DMS53 (cell line): ENCODE measurements around the gene LRP6.
"Not testable (repeated sequence)": the region's sequence is repeated elsewhere in the genome, so short reads cannot be mapped to it uniquely, and the experiment has no call there.

Experiments
- DNase-seq: peaks from one replicate; lab custom pipeline; 2025; lab: John Stamatoyannopoulos, UW

The LRP6 gene

DNA sequence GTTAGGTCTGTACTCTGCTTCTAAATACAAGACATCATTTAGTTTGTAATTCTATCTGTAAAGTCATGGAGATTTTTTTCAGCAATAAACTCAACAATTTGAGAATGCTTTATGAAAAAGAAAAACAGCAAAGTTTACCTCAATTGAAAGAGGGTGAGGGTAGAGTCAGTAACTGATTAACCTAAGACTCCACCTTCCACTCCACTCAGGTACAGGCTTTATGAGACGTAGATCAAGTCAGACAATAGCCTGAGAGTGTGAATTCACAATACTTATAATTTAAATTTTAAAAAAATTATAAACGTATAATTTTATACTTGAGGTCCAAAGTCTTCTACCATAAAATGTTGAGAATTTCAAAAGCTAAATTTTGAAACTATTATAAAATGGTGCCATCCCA is 150.2 kb downstream of the LRP6 start:
- no peak for DNase-seq

- no peak for DNase-seq
Observed at GRCh38 chr12:12115514-12115913, 151.3 kb downstream of the LRP6 start.

DNA sequence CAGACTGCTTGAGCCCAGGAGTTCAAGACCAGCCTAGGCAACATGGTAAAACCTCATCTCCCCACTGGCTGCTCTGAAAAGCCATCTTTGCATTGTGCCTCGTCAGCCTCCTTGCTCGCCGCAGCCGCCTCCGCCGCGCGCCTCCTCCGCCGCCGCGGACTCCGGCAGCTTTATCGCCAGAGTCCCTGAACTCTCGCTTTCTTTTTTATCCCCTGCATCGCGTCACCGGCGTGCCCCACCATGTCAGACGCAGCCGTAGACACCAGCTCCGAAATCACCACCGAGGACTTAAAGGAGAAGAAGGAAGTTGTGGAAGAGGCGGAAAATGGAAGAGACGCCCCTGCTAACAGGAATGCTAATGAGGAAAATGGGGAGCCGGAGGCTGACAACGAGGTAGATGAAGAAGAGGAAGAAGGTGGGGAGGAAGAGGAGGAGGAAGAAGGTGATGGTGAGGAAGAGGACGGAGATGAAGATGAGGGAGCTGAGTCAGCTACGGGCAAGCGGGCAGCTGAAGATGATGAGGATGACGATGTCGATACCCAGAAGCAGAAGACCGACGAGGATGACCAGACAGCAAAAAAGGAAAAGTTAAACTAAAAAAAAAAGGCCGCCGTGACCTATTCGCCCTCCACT is 155.8 kb downstream of the LRP6 start:
- DNase-seq = not testable (repeated sequence)

DNA sequence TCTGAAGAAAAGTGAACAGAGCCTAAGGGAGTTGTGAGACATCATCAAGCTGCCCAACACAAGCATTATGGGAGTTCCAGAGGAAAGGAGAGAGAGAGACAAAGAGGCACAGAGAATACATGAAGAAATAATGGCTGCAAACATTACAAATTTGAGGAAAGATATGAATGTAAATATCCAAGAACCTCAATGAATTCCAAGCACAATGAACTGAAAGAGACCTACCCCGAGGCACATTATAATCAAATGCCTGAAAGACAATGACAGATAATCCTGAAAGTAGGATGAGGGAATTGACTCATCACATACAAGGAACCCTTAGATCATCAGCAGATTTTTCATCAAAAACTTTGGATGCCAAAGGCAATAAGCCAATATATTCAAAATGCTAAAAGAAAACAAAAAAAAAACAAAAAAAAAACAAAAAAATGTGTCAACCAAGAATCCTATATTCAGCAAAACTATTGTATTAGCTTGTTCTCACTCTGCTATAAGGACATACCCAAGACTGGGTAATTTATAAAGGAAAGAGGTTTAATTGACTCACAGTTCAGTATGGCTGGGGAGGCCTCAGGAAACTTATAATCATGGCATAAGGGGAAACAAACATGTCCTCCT is 158.3 kb downstream of the LRP6 start:
- DNase-seq = no peak

- no peak for DNase-seq
Observed at GRCh38 chr12:12107678-12108077, 159.2 kb downstream of the LRP6 start.

DNA sequence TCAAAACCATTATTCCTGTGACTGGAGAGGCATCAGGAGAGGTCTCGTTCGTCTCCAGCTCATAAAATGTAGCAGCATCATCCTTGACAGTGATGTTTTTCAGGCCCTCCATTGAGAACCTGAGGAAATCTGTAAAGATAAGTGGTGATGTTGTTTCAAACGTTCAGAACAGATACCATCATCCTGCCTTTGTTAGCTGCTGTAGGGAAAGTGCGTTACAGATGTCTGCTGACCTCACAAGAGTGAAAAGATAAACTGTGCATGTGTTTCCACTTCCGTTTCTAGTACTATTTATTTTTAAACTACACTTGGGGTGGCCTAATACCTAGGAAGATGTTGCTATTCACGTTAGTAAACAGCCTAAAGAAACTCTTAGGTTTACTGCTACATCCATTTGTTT is 167.7 kb downstream of the LRP6 start:
- DNase-seq = no peak

- no peak for DNase-seq
Observed at GRCh38 chr12:12098691-12099015, 168.2 kb downstream of the LRP6 start.

DNA sequence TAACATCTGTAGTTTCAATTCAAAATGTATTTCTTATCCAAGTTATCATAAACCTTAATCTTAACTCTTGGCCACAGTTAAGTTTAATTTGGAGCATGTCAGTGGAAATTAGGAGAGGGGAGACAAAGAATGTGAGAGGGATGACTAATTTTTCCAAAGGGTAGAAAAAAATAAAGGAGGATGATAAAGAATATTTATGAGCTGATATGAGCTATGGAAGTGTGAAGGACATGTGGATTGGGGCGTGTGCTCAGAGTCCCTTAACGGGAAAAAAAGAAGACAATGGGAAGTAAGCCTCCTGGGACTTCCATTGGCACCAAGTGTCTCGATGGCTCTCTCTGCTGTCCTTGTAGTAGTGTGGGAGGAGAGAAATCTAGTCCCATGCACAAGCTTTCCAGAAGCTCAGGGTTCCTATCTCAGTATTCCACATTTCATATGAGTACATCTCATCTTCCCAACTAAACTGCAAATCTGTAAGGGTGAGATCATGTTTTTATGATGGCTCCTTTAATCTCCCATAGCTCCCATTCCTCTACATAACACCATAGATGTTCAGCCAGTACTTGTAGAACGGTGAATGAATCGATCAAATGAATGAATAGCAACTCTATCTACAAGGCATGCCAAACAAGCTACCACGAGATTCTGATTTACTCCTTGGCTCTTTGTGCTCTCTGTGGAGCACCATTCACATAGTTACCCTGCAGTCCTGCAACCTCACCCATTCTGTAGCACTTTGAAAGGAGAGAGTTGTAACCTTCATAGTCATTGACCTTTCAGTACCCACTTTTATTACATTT is 168.8 kb downstream of the LRP6 start:
- no peak for DNase-seq

- no peak for DNase-seq
Observed at GRCh38 chr12:12095021-12095420, 171.8 kb downstream of the LRP6 start.

GRCh38 chr12:12094481-12094880 is 172.4 kb downstream of the LRP6 start:
- no peak for DNase-seq

DNA sequence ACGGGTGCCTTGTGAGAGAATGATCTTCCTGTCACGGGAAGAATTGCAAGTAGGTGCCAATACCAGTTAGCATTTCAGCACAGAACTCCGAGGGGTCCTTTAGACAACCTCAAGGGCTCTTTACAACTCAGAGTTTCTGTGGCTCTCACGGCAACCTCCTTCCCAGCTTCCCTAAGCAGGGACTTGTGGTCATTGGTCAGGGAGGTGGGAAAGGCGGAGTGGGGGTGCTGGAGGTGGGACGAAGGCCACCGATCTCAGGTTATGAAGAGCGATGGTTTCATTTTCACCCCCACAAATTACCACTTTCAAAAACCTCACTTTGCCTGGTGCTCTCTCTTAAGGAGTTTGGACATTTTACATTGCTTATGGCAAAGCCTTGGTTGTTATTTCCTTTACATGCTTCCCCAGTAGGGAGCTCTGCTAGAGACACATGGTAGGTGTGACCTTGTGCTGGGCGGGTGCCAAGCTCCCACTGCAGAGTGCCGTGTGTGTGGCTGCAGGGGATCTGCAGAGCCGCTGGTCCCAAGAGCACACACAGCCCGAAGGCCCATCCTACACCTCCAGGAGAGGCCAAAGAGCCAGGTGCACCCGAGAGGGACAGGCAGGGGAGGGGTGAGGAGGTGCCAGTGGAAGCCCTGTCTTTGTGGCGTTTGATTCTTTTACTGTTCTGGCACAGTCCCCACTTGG is 174.7 kb downstream of the LRP6 start:
- no peak for DNase-seq

DNA sequence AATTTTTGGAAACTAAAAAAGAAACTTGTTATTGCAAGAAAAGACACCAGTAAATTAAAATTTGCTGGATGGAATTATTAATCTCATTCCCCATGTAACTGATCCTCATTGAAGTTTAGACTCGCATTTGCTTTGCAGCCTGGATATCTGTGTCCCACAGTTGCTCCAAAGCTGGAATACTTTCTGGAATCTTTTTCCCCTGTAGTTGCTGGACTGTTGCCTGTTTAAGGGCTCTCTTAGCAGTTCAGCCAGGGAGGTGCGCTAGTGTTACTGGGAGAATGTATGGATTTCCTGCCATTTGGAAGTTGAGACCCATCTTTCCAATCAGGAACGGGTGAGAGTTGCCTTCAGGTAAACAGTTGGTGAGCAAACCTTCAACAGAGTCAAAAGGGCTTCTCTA is 175.8 kb downstream of the LRP6 start:
- no peak for DNase-seq

- DNase-seq = no peak
Observed at GRCh38 chr12:12088761-12089160, 178.1 kb downstream of the LRP6 start.

DNA sequence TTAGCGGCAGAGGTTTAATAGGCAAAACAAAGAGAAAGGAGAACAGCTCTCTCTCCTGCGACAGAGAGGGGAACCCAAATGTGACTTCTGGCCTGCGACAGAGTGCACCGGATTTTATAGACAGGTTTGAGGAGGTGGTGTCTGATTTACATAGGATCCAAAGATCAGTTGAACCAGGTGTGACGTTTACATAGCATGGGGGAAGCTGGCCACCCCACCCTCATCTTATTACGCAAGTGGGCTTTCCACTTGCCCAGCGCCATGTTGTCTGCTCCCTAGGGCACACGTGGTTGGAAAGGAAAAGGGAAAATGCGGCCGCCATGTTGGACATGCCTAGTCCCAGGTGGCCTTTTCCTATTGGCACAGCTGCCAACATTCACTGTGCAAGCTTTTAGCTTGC is 178.7 kb downstream of the LRP6 start:
- no peak for DNase-seq

- DNase-seq = no peak
Observed at GRCh38 chr12:12087693-12088034, 179.2 kb downstream of the LRP6 start.

GRCh38 chr12:12086973-12087692 is 179.7 kb downstream of the LRP6 start:
- no peak for DNase-seq

- DNase-seq = no peak
Observed at GRCh38 chr12:12086362-12086761, 180.5 kb downstream of the LRP6 start.

- DNase-seq = no peak
Observed at GRCh38 chr12:12083688-12084087, 183.2 kb downstream of the LRP6 start.

DNA sequence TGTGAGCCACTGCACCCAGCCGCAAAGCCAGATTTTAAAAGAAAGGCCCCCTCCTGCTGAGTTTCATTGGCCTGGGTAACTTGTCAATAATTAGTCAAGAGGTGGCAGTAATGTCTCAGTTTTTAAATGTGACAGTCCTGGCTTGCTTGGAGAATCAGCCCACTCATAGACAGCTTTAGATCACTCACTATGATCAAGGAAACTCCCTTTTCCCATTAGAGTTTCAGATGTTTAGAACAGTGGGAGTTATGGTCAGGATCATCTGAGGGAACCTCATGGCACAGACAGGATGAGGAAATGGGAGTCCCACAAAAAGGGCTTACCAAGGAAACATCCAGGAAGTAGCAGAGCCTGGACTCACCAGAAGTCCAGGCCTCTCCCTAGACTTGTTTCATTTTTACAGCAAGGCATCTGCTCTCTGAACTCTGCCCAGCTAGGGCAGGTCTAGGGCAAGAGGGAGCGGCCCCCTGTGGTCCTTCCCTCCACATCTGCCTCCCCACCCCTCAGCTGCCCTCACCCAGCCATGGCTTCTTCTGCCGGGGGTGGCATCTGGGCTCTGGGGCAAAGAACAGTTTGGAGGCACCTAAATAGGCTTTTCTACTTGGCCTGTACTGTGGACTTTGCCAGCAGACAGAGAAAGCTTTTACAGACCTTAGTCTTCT is 184.9 kb downstream of the LRP6 start:
- peak; percentile 92 for DNase-seq

DNA sequence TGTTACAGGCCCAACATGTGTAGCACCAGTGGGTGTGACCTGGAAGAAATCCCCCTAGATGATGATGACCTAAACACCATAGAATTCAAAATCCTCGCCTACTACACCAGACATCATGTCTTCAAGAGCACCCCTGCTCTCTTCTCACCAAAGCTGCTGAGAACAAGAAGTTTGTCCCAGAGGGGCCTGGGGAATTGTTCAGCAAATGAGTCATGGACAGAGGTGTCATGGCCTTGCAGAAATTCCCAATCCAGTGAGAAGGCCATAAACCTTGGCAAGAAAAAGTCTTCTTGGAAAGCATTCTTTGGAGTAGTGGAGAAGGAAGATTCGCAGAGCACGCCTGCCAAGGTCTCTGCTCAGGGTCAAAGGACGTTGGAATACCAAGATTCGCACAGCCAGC is 187.6 kb downstream of the LRP6 start:
- DNase-seq = no peak

- DNase-seq = peak; percentile 81
Observed at GRCh38 chr12:12072064-12072760, 194.6 kb downstream of the LRP6 start.
